ENCODE data around the gene REEP3.

DNA sequence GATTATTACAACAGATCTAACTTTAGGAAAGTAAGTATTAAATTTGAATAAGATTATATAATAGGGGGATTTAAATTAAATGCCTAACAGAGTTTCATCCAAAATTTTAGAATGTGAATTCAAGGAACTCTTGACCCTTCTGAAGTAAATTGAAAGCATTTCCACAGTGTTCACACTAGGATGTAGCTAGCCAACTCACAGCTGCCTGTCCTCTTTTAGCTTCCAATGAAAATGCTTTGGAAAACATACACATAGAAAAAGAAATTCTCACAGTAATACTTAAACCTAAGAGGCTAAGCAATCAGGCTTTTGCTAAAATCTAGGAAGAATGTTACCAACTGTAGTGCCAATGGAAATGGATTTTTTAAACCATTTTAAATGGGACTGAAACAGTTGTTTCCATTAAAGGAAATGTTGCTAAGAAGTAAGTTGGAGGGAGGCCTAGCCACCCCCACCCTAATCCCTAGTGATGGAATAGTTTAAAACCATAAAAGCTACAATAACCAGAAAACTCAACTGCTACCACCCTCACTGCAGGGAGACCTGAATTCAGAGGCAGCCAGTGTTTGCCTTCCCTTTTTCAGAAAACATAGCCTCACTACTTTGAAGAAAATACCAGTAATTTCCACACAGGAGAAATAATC lies 58.3 kb downstream of the REEP3 start:
- TF ChIP-seq, protein P1, sequence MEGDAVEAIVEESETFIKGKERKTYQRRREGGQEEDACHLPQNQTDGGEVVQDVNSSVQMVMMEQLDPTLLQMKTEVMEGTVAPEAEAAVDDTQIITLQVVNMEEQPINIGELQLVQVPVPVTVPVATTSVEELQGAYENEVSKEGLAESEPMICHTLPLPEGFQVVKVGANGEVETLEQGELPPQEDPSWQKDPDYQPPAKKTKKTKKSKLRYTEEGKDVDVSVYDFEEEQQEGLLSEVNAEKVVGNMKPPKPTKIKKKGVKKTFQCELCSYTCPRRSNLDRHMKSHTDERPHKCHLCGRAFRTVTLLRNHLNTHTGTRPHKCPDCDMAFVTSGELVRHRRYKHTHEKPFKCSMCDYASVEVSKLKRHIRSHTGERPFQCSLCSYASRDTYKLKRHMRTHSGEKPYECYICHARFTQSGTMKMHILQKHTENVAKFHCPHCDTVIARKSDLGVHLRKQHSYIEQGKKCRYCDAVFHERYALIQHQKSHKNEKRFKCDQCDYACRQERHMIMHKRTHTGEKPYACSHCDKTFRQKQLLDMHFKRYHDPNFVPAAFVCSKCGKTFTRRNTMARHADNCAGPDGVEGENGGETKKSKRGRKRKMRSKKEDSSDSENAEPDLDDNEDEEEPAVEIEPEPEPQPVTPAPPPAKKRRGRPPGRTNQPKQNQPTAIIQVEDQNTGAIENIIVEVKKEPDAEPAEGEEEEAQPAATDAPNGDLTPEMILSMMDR (IDR thresholded peaks at IDR 0.05): no peak
- no peak for TF ChIP-seq POLR2A (IDR thresholded peaks at IDR 0.05)
- TF ChIP-seq EP300 (IDR thresholded peaks at IDR 0.05; ENCODE audit: low read depth): no peak
- TF ChIP-seq POLR2AphosphoS5 (IDR thresholded peaks at IDR 0.05): no peak

All from transverse colon (tissue), 4 donors.